ENCODE measurements around the gene ELAVL1.
"Not testable (repeated sequence)": the region's sequence is repeated elsewhere in the genome, so short reads cannot be mapped to it uniquely, and the experiment has no call there.

ELAVL1 gene

GRCh38 chr19:7941895-7942596 is 63.4 kb downstream of the ELAVL1 start:
- DNase-seq: no peak

- no peak for DNase-seq
Measured at GRCh38 chr19:7940841-7941240, 64.6 kb downstream of the ELAVL1 start.

GRCh38 chr19:7934766-7935165 is 70.7 kb downstream of the ELAVL1 start:
- no peak for DNase-seq

- DNase-seq: no peak
Measured at GRCh38 chr19:7933828-7934725, 71.4 kb downstream of the ELAVL1 start.

GRCh38 chr19:7933411-7933810 is 72.0 kb downstream of the ELAVL1 start:
- DNase-seq: no peak

- no peak for DNase-seq
Measured at GRCh38 chr19:7932930-7933300, 72.5 kb downstream of the ELAVL1 start.

- DNase-seq: no peak
Measured at GRCh38 chr19:7932276-7932929, 73.0 kb downstream of the ELAVL1 start.

GRCh38 chr19:7931221-7932061 is 74.0 kb downstream of the ELAVL1 start:
- DNase-seq: peak in 1 of 51 donors; percentile 20

- no peak for DNase-seq
Measured at GRCh38 chr19:7930765-7931164, 74.7 kb downstream of the ELAVL1 start.

GRCh38 chr19:7930030-7930429 is 75.4 kb downstream of the ELAVL1 start:
- not testable (repeated sequence) for DNase-seq

GRCh38 chr19:7928741-7929701 is 76.4 kb downstream of the ELAVL1 start:
- peak in 2 of 51 donors; percentile 15 to 31 for DNase-seq

GRCh38 chr19:7928334-7928706 is 77.1 kb downstream of the ELAVL1 start:
- DNase-seq: peak in 1 of 51 donors; percentile 55

GRCh38 chr19:7927605-7928333 is 77.7 kb downstream of the ELAVL1 start:
- peak in 1 of 51 donors; percentile 55 for DNase-seq

- DNase-seq: no peak
Measured at GRCh38 chr19:7926727-7927604, 78.5 kb downstream of the ELAVL1 start.

GRCh38 chr19:7926021-7926726 is 79.3 kb downstream of the ELAVL1 start, which contains the start of gene CTXN1:
TSS of gene CTXN1 (minus strand) at chr19:7926135. CDS start at chr19:7925538, 597 bp downstream.
- peak in 35 of 51 donors; percentile 3 to 78 (median 47) for DNase-seq

- DNase-seq: peak in 26 of 51 donors; percentile 6 to 70 (median 38)
Measured at GRCh38 chr19:7925171-7925851, 80.1 kb downstream of the ELAVL1 start.

GRCh38 chr19:7924651-7925170 is 80.7 kb downstream of the ELAVL1 start:
- no peak for DNase-seq
